Esophagus muscularis mucosa (tissue), 4 donors: Measurements from ENCODE around the gene ANKEF1. TPM values are rescaled to one million over a fixed set of nuclear protein-coding genes. Genes with fewer than 3 reads are reported as not detected.
"Not testable (repeated sequence)": the region's sequence is repeated elsewhere in the genome, so short reads cannot be mapped to it uniquely, and the experiment has no call there.

Source experiments
- DNase-seq: peaks from one replicate; pipeline ENCODE4 v3.0.0-alpha.2; 2017; ENCODE audit errors: extremely low spot score
- H3K27ac ChIP-seq, 4 donors: fragments of 200-600 bp; sonication (generic); replicated peaks in 1 of 4; 1 replicate in 3 of 4; 2 replicates in 1 of 4; pipeline ENCODE4 v1.5.1; 2016 to 2019; ENCODE audit warnings: mild to moderate bottlenecking in 1 of 4
- H3K27me3 ChIP-seq, 4 donors: fragments of 200-600 bp; sonication (generic); one replicate each; pipeline versions ENCODE4 v1.5.1 to v1.6.0; 2016 to 2019
- H3K36me3 ChIP-seq, 4 donors: fragments of 200-600 bp; sonication (generic); one replicate each; pipeline ENCODE4 v1.5.1; 2016 to 2019
- H3K4me1 ChIP-seq, 4 donors: fragments of 200-600 bp; sonication (generic); one replicate each; pipeline ENCODE4 v1.5.1; 2016 to 2019
- H3K4me3 ChIP-seq, 4 donors: fragments of 200-600 bp; sonication (generic); 1 replicate in 2 of 4; 2 replicates in 2 of 4; pipeline ENCODE4 v1.5.1; 2016 to 2019; ENCODE audit warnings: mild to moderate bottlenecking in 4 of 4, moderate library complexity in 1 of 4
- H3K9me3 ChIP-seq, 4 donors: fragments of 200-600 bp; sonication (generic); 1 replicate in 3 of 4; 2 replicates in 1 of 4; pipeline ENCODE4 v1.5.1; 2016 to 2019
- EP300 ChIP-seq: sonication (generic); formaldehyde crosslinking; IDR thresholded peaks from one replicate; pipeline ENCODE4 v1.6.1; 2017; ENCODE audit warnings: antibody characterized with exemption
- POLR2A ChIP-seq: fragments of 450-650 bp; IDR thresholded peaks from one replicate; pipeline ENCODE4 v1.6.1; 2017; ENCODE audit warnings: antibody characterized with exemption, moderate library complexity, mild to moderate bottlenecking, low read depth
- POLR2AphosphoS5 ChIP-seq, 2 donors: sonication (generic); formaldehyde crosslinking; IDR thresholded peaks; one replicate each; pipeline ENCODE4 v1.6.1; 2017; ENCODE audit warnings: antibody characterized with exemption in 2 of 2
- WGBS: methylation state at CpG from one replicate; pipeline ENCODE4 v1.1.5; 2018; 5-methylcytosine and 5-hydroxymethylcytosine counted together
- intact Hi-C: fragments of 100-400 bp; cut with DNase I; formaldehyde crosslinking; loops from one replicate; pipeline ENCODE4 v1.15.1; 2023
- total RNA-seq, 4 donors: library from RNA; depleted of rRNA; stranded (reverse); fragments of >200 nt; gene quantifications; one replicate each; pipeline versions ENCODE4 v1.1.0 to v1.2.1, GENCODE V29; 2016
- TF ChIP-seq, protein P1 (sequence below), 3 experiments: fragments of 200-600 bp in 2 of 3; fragments of 450-650 bp in 1 of 3; sonication (generic) in 2 of 3; IDR thresholded peaks; one replicate each; pipeline ENCODE4 v1.5.1; 2017 to 2019; ENCODE audit warnings: antibody characterized with exemption in 3 of 3, mild to moderate bottlenecking in 2 of 3, moderate library complexity in 1 of 3

ANKEF1 gene
- total RNA-seq, 4 donors from 2014 or later = 0.42 to 2.3 (median 1.3) TPM

GRCh38 chr20:10023911-10024310 lies 10.9 kb upstream of the ANKEF1 start:
- no peaks in the 10 kb centered on the region for H3K36me3 ChIP-seq
- 76% methylated on average over 2 of the region's 2 CpGs for WGBS
- no peak overlapping the region for H3K27ac ChIP-seq
- intact Hi-C loops = no loop called here
- peaks cover 0 to 4% (median 0%) of the 10 kb centered on the region in 4 donors for H3K27me3 ChIP-seq
- H3K4me3 ChIP-seq = no peak overlapping the region
- TF ChIP-seq EP300 (no peak), POLR2AphosphoS5 (IDR thresholded peaks at IDR 0.05) (no peak), POLR2A (no peak)
- TF ChIP-seq, protein P1, sequence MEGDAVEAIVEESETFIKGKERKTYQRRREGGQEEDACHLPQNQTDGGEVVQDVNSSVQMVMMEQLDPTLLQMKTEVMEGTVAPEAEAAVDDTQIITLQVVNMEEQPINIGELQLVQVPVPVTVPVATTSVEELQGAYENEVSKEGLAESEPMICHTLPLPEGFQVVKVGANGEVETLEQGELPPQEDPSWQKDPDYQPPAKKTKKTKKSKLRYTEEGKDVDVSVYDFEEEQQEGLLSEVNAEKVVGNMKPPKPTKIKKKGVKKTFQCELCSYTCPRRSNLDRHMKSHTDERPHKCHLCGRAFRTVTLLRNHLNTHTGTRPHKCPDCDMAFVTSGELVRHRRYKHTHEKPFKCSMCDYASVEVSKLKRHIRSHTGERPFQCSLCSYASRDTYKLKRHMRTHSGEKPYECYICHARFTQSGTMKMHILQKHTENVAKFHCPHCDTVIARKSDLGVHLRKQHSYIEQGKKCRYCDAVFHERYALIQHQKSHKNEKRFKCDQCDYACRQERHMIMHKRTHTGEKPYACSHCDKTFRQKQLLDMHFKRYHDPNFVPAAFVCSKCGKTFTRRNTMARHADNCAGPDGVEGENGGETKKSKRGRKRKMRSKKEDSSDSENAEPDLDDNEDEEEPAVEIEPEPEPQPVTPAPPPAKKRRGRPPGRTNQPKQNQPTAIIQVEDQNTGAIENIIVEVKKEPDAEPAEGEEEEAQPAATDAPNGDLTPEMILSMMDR (IDR thresholded peaks at IDR 0.05) = no peak
- no peaks in the 10 kb centered on the region for H3K9me3 ChIP-seq
- no peak for DNase-seq
- no peaks in the 10 kb centered on the region for H3K4me1 ChIP-seq

DNA sequence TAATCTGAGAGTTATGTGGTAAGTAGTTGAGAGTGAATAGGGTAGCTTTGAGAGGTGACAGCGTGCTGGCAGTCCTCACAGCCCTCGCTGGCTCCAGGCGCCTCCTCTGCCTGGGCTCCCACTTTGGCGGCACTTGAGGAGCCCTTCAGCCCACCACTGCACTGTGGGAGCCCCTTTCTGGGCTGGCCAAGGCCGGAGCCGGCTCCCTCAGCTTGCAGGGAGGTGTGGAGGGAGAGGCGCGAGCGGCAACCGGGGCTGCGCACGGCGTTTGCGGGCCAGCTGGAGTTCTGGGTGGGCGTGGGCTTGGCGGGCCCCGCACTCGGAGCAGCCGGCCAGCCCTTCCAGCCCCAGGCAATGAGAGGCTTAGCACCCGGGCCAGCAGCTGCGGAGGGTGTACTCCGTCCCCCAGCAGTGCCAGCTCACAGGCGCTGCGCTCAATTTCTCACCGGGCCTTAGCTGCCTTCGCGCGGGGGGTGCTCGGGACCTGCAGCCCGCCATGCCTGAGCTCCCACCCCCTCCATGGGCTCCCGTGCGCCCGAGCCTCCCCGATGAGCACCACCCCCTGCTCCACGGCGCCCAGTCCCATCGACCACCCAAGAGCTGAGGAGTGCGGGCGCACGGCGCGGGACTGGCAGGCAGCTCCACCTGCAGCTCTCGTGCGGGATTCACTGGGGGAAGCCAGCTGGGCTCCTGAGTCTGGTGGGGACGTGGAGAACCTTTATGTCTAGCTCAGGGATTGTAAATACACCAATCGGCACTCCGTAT lies 3.2 kb upstream of the ANKEF1 start:
- H3K27ac ChIP-seq, intact Hi-C loops, H3K9me3 ChIP-seq, DNase-seq, H3K4me3 ChIP-seq, H3K27me3 ChIP-seq, H3K36me3 ChIP-seq: not testable (repeated sequence)
- H3K4me1 ChIP-seq = peaks cover 0 to 15% (median 14%) of the 10 kb centered on the region in 4 donors
- WGBS = 94% methylated on average over 25 of the region's 47 CpGs

- H3K4me1 ChIP-seq = peaks cover 0 to 15% (median 14%) of the 10 kb centered on the region in 4 donors
- H3K9me3 ChIP-seq, intact Hi-C loops, H3K4me3 ChIP-seq, DNase-seq, H3K27ac ChIP-seq, H3K27me3 ChIP-seq, H3K36me3 ChIP-seq: not testable (repeated sequence)
- 91% methylated on average over 5 of the region's 7 CpGs for WGBS
Measured at GRCh38 chr20:10032269-10032668, 2.5 kb upstream of the ANKEF1 start.

DNA sequence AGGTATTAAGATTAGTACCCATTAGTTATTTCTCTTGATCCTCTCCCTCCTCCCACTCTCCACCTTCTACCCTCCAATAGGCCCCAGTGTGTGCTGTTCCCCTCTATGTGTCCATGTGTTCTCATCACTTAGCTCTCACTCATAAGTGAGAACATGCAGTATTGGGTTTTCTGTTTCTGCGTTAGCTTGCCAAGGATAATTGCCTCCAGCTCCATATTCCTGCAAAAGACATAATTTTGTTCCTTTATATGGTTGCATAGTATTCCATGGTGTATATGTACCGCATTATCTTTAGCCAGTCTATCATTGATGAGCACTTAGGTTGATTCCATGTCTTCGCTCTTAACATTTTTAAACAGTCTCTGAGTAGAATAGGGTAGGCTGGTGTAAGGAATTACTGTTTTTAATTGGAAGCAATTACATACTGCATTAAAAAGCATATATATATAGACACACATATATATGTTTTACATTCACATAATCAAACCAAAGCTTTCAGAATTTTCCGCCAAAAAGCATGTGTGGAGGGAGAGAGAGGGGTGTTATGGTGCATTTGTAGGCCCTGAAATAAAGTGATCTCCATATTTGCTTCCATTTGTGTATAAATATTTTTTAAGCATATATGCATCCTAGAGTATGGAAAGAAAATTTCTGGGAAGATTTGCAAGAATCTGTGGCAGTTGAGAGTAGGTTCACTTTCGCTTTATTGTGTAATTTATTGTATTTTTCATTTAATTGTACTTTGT lies 709 bp upstream of the ANKEF1 start:
- 91% methylated on average over 5 of the region's 5 CpGs for WGBS
- Histone ChIP-seq H3K4me1 (peaks cover 0 to 15% (median 14%) of the 10 kb centered on the region in 4 donors), H3K27ac (no peak overlapping the region), H3K36me3 (no peaks in the 10 kb centered on the region), H3K9me3 (no peaks in the 10 kb centered on the region), H3K27me3 (peaks cover 0 to 5% (median 0%) of the 10 kb centered on the region in 4 donors), H3K4me3 (peak overlapping the region; percentile 61 to 71 (median 67))
- no peak for DNase-seq
- TF ChIP-seq POLR2AphosphoS5 (IDR thresholded peaks at IDR 0.05) (no peak), EP300 (no peak), POLR2A (no peak)
- TF ChIP-seq, protein P1 (IDR thresholded peaks at IDR 0.05) = no peak
- intact Hi-C loops = no loop called here

GRCh38 chr20:10036321-10036720 lies 1.5 kb downstream of the ANKEF1 start:
- intact Hi-C loops, DNase-seq, H3K27ac ChIP-seq, H3K9me3 ChIP-seq, H3K4me3 ChIP-seq, H3K36me3 ChIP-seq, H3K27me3 ChIP-seq: not testable (repeated sequence)
- 93% methylated on average over 8 of the region's 8 CpGs for WGBS
- peaks cover 0 to 15% (median 14%) of the 10 kb centered on the region in 4 donors for H3K4me1 ChIP-seq

GRCh38 chr20:10040070-10040975 lies 5.5 kb downstream of the ANKEF1 start:
- Histone ChIP-seq H3K4me1 (peaks cover 0 to 3% (median 2%) of the 10 kb centered on the region in 4 donors), H3K27me3 (no peaks in the 10 kb centered on the region), H3K27ac (no peak overlapping the region), H3K36me3 (no peaks in the 10 kb centered on the region), H3K4me3 (no peak overlapping the region), H3K9me3 (no peaks in the 10 kb centered on the region)
- 80% methylated on average over 5 of the region's 5 CpGs for WGBS
- DNase-seq = no peak
- intact Hi-C loops = no loop called here
- no peak for TF ChIP-seq EP300
- no peak for TF ChIP-seq POLR2AphosphoS5 (IDR thresholded peaks at IDR 0.05)
- TF ChIP-seq, protein P1 (IDR thresholded peaks at IDR 0.05) = no peak
- no peak for TF ChIP-seq POLR2A
